Prostate gland (tissue), 2 donors: ENCODE results near the gene SYNGR1. TPM values are rescaled to one million over a fixed set of nuclear protein-coding genes. Genes with fewer than 3 reads are reported as not detected.
"Not testable (repeated sequence)": the region's sequence is repeated elsewhere in the genome, so short reads cannot be mapped to it uniquely, and the experiment has no call there.

Source experiments
- DNase-seq: peaks from one replicate; pipeline ENCODE4 v3.0.0-alpha.2; 2019; ENCODE audit warnings: low spot score
- H3K27ac ChIP-seq, 2 donors: fragments of 200-600 bp; sonication (generic); 2 replicates each; pipeline ENCODE4 v1.5.1; 2017 to 2019
- H3K27me3 ChIP-seq: fragments of 200-600 bp; sonication (generic); replicated peaks from 2 replicates; pipeline ENCODE4 v1.5.1; 2019; ENCODE audit not compliant: insufficient read depth
- H3K36me3 ChIP-seq, 2 donors: fragments of 200-600 bp; sonication (generic); 1 replicate in 1 of 2; 2 replicates in 1 of 2; pipeline versions ENCODE4 v1.5.1 to v1.8.1; 2017 to 2019
- H3K4me1 ChIP-seq: fragments of 200-600 bp; sonication (generic); replicated peaks from 2 replicates; pipeline ENCODE4 v1.5.1; 2019
- H3K4me3 ChIP-seq, 2 donors: fragments of 200-600 bp; sonication (generic); 2 replicates each; pipeline ENCODE4 v1.5.1; 2017 to 2019
- H3K9me3 ChIP-seq: fragments of 200-600 bp; sonication (generic); 2 replicates; pipeline ENCODE4 v1.5.1; 2017
- CTCF ChIP-seq, 4 experiments: fragments of 200-600 bp in 2 of 4; fragments of 450-650 bp in 2 of 4; sonication (generic) in 2 of 4; IDR thresholded peaks; 1 replicate in 3 of 4; 2 replicates in 1 of 4; pipeline ENCODE4 v1.5.1; 2016 to 2019; ENCODE audit warnings: antibody characterized with exemption in 4 of 4, mild to moderate bottlenecking in 2 of 4, moderate library complexity in 2 of 4
- POLR2A ChIP-seq: fragments of 450-650 bp; IDR thresholded peaks from one replicate; pipeline ENCODE4 v1.6.1; 2016; ENCODE audit warnings: antibody characterized with exemption, mild to moderate bottlenecking
- POLR2AphosphoS5 ChIP-seq: sonication (generic); formaldehyde crosslinking; IDR thresholded peaks from one replicate; pipeline ENCODE4 v1.6.1; 2017; ENCODE audit warnings: antibody characterized with exemption
- WGBS: methylation state at CpG from one replicate; pipeline ENCODE4 v1.1.5; 2018; 5-methylcytosine and 5-hydroxymethylcytosine counted together
- intact Hi-C: fragments of 100-400 bp; cut with DNase I; formaldehyde crosslinking; loops from one replicate; pipeline ENCODE4 v1.14.2; 2022
- total RNA-seq, 2 donors: library from RNA; depleted of rRNA; stranded (reverse); fragments of >200 nt; gene quantifications; one replicate each; pipeline ENCODE4 v1.1.0, GENCODE V29; 2016

SYNGR1 gene
- total RNA-seq, 2 donors from 2014 or later: 38.3 to 43.8 TPM

GRCh38 chr22:39352306-39352891 is 2.6 kb downstream of the SYNGR1 start:
- H3K4me1 ChIP-seq: no peaks in the 10 kb centered on the region
- TF ChIP-seq CTCF (IDR thresholded peaks at IDR 0.05) (no peak), POLR2A (no peak), POLR2AphosphoS5 (no peak)
- H3K36me3 ChIP-seq: no peaks in the 10 kb centered on the region
- no peak overlapping the region for H3K27ac ChIP-seq
- no peak overlapping the region for H3K4me3 ChIP-seq
- DNase-seq: no peak
- WGBS: 77% methylated on average over 7 of the region's 7 CpGs
- H3K27me3 ChIP-seq: no peaks in the 10 kb centered on the region
- no peaks in the 10 kb centered on the region for H3K9me3 ChIP-seq
- intact Hi-C loops: no loop called here

GRCh38 chr22:39353346-39353745 is 3.6 kb downstream of the SYNGR1 start:
- intact Hi-C loops: no loop called here
- Histone ChIP-seq H3K4me3 (no peak overlapping the region), H3K4me1 (no peaks in the 10 kb centered on the region), H3K9me3 (no peaks in the 10 kb centered on the region), H3K36me3 (no peaks in the 10 kb centered on the region), H3K27ac (no peak overlapping the region), H3K27me3 (no peaks in the 10 kb centered on the region)
- no peak for TF ChIP-seq CTCF (IDR thresholded peaks at IDR 0.05)
- TF ChIP-seq POLR2AphosphoS5: no peak
- TF ChIP-seq POLR2A: no peak
- no peak for DNase-seq
- WGBS: 83% methylated on average over 9 of the region's 9 CpGs

- no peak overlapping the region for H3K4me3 ChIP-seq
- WGBS: 92% methylated on average over 12 of the region's 12 CpGs
- no peak overlapping the region for H3K27ac ChIP-seq
Observed at GRCh38 chr22:39355080-39355479, 5.3 kb downstream of the SYNGR1 start.

GRCh38 chr22:39355805-39356204 is 6.0 kb downstream of the SYNGR1 start:
- H3K27me3 ChIP-seq, H3K4me1 ChIP-seq, H3K4me3 ChIP-seq, DNase-seq, H3K9me3 ChIP-seq, H3K36me3 ChIP-seq, intact Hi-C loops: not testable (repeated sequence)
- WGBS: 95% methylated on average over 13 of the region's 14 CpGs
- peak overlapping the region in 1 of 2 donors; percentile 41 for H3K27ac ChIP-seq

More at GRCh38 chr22:39355080-39355479, 5.3 kb downstream of the SYNGR1 start:
- TF ChIP-seq POLR2AphosphoS5 (no peak), CTCF (IDR thresholded peaks at IDR 0.05) (no peak), POLR2A (no peak)
- Histone ChIP-seq H3K4me1 (no peaks in the 10 kb centered on the region), H3K27me3 (no peaks in the 10 kb centered on the region), H3K36me3 (no peaks in the 10 kb centered on the region), H3K9me3 (no peaks in the 10 kb centered on the region)
- DNase-seq: no peak
- intact Hi-C loops: no loop called here

GRCh38 chr22:39356464-39356863 is 6.7 kb downstream of the SYNGR1 start:
- H3K9me3 ChIP-seq: no peaks in the 10 kb centered on the region
- intact Hi-C loops: no loop called here
- TF ChIP-seq POLR2AphosphoS5: peak; percentile 80
- TF ChIP-seq CTCF (IDR thresholded peaks at IDR 0.05): no peak
- TF ChIP-seq POLR2A: no peak
- no peaks in the 10 kb centered on the region for H3K4me1 ChIP-seq
- H3K36me3 ChIP-seq: no peaks in the 10 kb centered on the region
- no peak overlapping the region for H3K4me3 ChIP-seq
- DNase-seq: peak; percentile 81
- peak overlapping the region in 1 of 2 donors; percentile 41 for H3K27ac ChIP-seq
- no peaks in the 10 kb centered on the region for H3K27me3 ChIP-seq
- 50% methylated on average over 5 of the region's 5 CpGs for WGBS

GRCh38 chr22:39357110-39358108 is 7.6 kb downstream of the SYNGR1 start:
- 94% methylated on average over 31 of the region's 53 CpGs for WGBS

GRCh38 chr22:39358197-39358596 is 8.4 kb downstream of the SYNGR1 start:
- DNase-seq, H3K27ac ChIP-seq, H3K4me1 ChIP-seq, H3K4me3 ChIP-seq, H3K9me3 ChIP-seq, H3K36me3 ChIP-seq, intact Hi-C loops, H3K27me3 ChIP-seq: not testable (repeated sequence)
- 72% methylated on average over 16 of the region's 17 CpGs for WGBS

More at GRCh38 chr22:39357110-39358108, 7.6 kb downstream of the SYNGR1 start:
- H3K9me3 ChIP-seq, H3K36me3 ChIP-seq, H3K27ac ChIP-seq, H3K27me3 ChIP-seq, DNase-seq, intact Hi-C loops, H3K4me1 ChIP-seq, H3K4me3 ChIP-seq: not testable (repeated sequence)
